Choroid plexus epithelial cell (primary cell): ENCODE measurements around the gene MISP3.
A peak's percentile ranks its signal among the peaks of the same experiment; 100 is the strongest.

Experiments
- DNase-seq: peaks from one replicate; pipeline ENCODE4 v3.0.0-alpha.2; 2010; ENCODE audit warnings: low read depth
- H3K4me3 ChIP-seq: 2 replicates; pipeline ENCODE4 v1.5.1; 2011; ENCODE audit warnings: low read depth, mild to moderate bottlenecking, control low read depth, low read length, moderate library complexity
- TF ChIP-seq, protein P1 (sequence below): conservative IDR thresholded peaks from 2 replicates; pipeline ENCODE4 v1.5.1; 2011; ENCODE audit warnings: low read depth, mild to moderate bottlenecking, control low read depth, inconsistent platforms, low read length, moderate library complexity

The MISP3 gene

DNA sequence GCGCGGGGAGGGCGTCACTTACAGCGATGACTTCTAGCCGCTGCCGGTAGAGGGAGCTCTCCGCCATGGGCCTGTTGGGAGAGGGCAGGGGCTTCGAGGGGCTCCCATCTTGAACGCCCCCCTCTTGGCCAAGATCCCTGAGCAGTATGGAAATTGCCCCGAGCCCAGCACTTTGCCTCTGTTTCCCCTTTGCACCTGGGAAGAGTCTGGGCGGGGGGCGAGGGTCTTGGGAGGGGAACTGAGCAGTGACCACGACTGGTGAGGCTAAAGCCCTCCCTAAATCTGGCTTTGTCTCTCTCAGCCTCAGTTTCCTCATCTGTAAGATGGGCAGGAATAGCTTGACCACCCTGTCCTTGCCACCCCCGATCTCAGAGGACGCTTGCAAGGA, 13.5 kb upstream of the MISP3 start:
- no peak overlapping the region for H3K4me3 ChIP-seq
- DNase-seq: no peak
- TF ChIP-seq, protein P1, sequence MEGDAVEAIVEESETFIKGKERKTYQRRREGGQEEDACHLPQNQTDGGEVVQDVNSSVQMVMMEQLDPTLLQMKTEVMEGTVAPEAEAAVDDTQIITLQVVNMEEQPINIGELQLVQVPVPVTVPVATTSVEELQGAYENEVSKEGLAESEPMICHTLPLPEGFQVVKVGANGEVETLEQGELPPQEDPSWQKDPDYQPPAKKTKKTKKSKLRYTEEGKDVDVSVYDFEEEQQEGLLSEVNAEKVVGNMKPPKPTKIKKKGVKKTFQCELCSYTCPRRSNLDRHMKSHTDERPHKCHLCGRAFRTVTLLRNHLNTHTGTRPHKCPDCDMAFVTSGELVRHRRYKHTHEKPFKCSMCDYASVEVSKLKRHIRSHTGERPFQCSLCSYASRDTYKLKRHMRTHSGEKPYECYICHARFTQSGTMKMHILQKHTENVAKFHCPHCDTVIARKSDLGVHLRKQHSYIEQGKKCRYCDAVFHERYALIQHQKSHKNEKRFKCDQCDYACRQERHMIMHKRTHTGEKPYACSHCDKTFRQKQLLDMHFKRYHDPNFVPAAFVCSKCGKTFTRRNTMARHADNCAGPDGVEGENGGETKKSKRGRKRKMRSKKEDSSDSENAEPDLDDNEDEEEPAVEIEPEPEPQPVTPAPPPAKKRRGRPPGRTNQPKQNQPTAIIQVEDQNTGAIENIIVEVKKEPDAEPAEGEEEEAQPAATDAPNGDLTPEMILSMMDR: peak; percentile 72

DNA sequence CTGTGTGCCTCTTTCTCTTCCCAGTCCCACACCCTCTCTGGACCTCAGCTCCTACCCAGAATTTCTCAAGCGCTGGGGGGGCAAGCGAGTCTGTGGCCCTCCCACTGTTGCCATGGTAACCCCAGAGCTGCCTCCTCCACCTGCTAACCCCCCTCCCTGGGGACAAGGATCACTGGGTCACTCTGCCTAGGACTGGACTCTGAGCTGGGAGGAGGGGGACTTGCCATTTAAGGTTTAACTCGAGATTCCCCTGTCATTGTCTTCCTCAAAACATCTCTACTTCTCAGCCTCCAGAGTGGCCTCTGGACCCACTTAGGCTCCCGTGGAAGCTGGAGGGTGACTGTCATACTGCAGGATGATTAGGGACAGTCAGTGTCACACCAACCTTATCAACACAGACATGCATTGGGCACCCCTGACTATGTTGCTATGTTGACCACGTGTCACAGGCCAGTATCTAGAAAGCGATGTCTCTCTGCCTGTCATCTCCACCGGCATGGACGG, 12.9 kb upstream of the MISP3 start:
- no peak overlapping the region for H3K4me3 ChIP-seq
- no peak for DNase-seq
- TF ChIP-seq, protein P1: no peak

DNA sequence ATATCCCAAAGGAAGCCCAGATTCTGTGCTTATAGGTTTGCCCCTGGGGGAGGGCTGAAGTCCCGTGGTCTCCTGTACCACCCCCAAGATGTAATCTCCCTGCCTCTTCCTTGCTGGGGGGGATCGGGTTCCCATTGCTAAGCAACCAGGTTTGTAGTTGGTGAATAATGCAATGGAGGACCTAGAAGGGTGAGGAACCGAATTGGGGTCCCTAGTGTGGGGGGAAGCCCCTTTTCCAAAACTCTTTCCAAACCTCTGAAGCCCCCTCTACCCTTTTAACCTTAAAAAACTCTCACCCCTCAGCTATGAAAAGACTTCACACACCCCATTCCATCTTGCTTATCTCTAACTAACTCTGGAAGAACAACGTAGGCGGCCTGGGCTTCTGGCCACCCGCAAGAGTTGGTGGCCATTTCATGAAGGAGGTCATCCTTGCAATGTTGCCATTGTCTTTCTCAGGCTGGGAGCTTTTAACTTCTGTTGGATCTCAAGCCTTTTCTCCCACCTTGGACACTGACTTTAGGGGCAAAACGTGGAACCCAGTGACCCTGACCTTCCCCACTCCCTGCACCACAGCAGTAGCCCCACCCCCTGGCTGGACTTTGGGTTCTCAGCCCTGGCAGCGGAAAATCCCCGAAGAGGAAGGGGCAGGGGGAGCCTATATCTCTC, 11.4 kb upstream of the MISP3 start:
- no peak for DNase-seq
- H3K4me3 ChIP-seq: no peak overlapping the region
- TF ChIP-seq, protein P1: no peak

DNA sequence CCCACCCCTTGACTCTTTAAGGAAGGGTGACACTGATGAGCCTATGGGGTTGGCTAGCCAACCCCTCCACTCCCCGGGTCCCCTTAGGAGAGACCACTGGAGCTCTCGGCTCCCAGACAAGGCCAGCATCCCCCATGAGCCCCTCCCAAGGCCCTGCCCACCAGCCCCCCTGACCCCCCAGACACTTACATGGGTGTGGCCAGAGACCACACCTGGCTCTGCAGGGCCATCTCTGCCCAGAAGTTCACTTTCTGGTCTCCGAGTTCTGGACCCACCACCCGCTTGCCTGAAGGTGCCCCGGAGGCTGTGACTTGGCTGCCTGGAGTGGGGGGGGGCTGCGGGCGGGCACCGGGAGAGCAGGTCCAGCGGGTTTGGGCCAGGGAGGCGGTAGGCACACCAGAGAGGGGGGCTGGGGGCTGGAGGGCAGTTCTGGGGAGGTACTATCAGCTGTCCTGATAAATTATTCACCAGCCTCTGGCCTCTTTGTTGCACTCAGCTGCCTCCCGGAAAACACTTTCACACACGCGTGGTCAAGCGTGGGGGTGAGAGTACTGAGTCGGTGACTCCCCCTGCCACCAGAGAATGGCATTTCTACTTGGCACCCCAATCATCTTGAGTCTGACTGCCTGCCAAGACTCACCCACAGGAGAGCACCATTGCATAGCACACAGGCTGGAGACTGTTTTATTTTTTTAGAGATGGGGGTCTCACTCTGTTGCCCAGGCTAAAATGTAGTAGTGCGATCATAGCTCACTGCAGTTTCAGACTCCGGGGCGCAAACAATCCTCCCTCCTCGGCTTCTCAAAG, 10.6 kb upstream of the MISP3 start, which contains the start of gene PALM3:
Gene PALM3 (minus strand): TSS at position 326 of the 807 bp plus-strand sequence. CDS start 96 bp downstream, at position 230.
- TF ChIP-seq, protein P1: no peak
- no peak within 1 kb of the TSS for H3K4me3 ChIP-seq
- DNase-seq: no peak

DNA sequence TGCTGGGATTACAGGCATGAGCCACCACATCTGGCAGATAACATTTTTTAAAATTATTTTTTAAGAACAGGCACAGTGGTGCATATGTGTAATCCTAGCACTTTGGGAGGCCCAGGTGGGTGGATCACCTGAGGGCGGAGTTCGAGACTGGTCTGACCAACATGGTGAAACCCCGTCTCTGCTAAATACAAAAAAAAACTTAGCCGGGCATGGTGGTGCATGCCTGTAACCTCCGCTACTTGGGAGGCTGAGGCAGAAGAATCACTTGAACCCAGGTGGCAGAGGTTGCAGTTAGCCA, 10.1 kb upstream of the MISP3 start:
- DNase-seq: no peak

DNA sequence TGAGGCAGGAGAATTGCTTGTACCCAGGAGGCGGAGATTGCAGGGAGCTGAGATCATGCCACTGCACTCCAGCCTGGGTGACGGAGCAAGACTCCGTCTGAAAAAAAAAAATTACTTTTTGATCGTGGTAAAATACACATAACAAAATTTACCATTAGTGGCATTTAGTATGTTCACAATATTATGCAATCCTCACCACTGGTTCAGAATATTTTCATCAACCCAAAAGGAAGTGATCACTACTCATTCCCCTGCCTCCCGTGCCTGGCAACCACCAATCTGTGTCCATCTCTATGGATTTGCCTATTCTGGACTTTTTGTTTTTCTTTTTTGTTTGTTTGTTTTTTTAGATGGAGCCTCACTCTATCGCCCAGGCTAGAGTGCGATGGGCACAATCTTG, 9.5 kb upstream of the MISP3 start:
- TF ChIP-seq, protein P1: no peak
- DNase-seq: no peak
- no peak overlapping the region for H3K4me3 ChIP-seq

More for the DNA sequence above, 10.1 kb upstream of the MISP3 start:
- TF ChIP-seq, protein P1: no peak
- H3K4me3 ChIP-seq: no peak overlapping the region
